Tibial artery (tissue), 4 donors: ENCODE results near the gene LHFPL6.

Experiments used
- DNase-seq, 2 donors: peaks; one replicate each; pipeline ENCODE4 v3.0.0-alpha.2; 2019
- H3K27ac ChIP-seq, 2 donors: fragments of 200-600 bp; sonication (generic) in 1 of 2; 1 replicate in 1 of 2; 2 replicates in 1 of 2; pipeline ENCODE4 v1.5.1; 2018 to 2019; ENCODE audit warnings: mild to moderate bottlenecking in 1 of 2
- H3K27me3 ChIP-seq, 2 donors: fragments of 200-600 bp; sonication (generic) in 1 of 2; one replicate each; pipeline versions ENCODE4 v1.5.1 to v1.6.0; 2016 to 2019
- H3K36me3 ChIP-seq, 3 donors: fragments of 200-600 bp; sonication (generic) in 2 of 3; one replicate each; pipeline ENCODE4 v1.5.1; 2016 to 2019; ENCODE audit warnings: mild to moderate bottlenecking in 2 of 3
- H3K4me1 ChIP-seq, 4 donors: fragments of 200-600 bp; sonication (generic) in 2 of 4; 1 replicate in 3 of 4; 2 replicates in 1 of 4; pipeline ENCODE4 v1.5.1; 2016 to 2019
- H3K4me3 ChIP-seq, 2 donors: fragments of 200-600 bp; sonication (generic) in 1 of 2; 1 replicate in 1 of 2; 2 replicates in 1 of 2; pipeline ENCODE4 v1.5.1; 2018 to 2019; ENCODE audit warnings: mild to moderate bottlenecking in 2 of 2
- H3K9me3 ChIP-seq, 3 donors: fragments of 200-600 bp; sonication (generic) in 1 of 3; one replicate each; pipeline ENCODE4 v1.5.1; 2016 to 2019
- intact Hi-C: fragments of 100-400 bp; cut with DNase I; formaldehyde crosslinking; loops from one replicate; pipeline ENCODE4 v1.15.0; 2023; ENCODE audit warnings: low total_unique reads
- TF ChIP-seq, protein P1 (sequence below), 2 experiments: fragments of 200-600 bp in 1 of 2; fragments of 450-650 bp in 1 of 2; IDR thresholded peaks; one replicate each; pipeline ENCODE4 v1.5.1; 2017 to 2019; ENCODE audit warnings: antibody characterized with exemption in 2 of 2, mild to moderate bottlenecking in 1 of 2, moderate library complexity in 1 of 2

LHFPL6 gene

GRCh38 chr13:39373145-39373544, 229.8 kb downstream of the LHFPL6 start:
- Histone ChIP-seq H3K9me3 (no peaks in the 10 kb centered on the region), H3K36me3 (no peaks in the 10 kb centered on the region), H3K27ac (peak overlapping the region; percentile 8 to 28), H3K27me3 (no peaks in the 10 kb centered on the region), H3K4me1 (peaks cover 0 to 92% (median 41%) of the 10 kb centered on the region in 4 donors), H3K4me3 (no peak overlapping the region)
- intact Hi-C loops: no loop called here
- TF ChIP-seq, protein P1, sequence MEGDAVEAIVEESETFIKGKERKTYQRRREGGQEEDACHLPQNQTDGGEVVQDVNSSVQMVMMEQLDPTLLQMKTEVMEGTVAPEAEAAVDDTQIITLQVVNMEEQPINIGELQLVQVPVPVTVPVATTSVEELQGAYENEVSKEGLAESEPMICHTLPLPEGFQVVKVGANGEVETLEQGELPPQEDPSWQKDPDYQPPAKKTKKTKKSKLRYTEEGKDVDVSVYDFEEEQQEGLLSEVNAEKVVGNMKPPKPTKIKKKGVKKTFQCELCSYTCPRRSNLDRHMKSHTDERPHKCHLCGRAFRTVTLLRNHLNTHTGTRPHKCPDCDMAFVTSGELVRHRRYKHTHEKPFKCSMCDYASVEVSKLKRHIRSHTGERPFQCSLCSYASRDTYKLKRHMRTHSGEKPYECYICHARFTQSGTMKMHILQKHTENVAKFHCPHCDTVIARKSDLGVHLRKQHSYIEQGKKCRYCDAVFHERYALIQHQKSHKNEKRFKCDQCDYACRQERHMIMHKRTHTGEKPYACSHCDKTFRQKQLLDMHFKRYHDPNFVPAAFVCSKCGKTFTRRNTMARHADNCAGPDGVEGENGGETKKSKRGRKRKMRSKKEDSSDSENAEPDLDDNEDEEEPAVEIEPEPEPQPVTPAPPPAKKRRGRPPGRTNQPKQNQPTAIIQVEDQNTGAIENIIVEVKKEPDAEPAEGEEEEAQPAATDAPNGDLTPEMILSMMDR (IDR thresholded peaks at IDR 0.05): no peak
- no peak for DNase-seq

- intact Hi-C loops: no loop called here
- Histone ChIP-seq H3K27me3 (no peaks in the 10 kb centered on the region), H3K27ac (peak overlapping the region in 1 of 2 donors; percentile 64), H3K36me3 (no peaks in the 10 kb centered on the region), H3K4me1 (peaks cover 0 to 90% (median 35%) of the 10 kb centered on the region in 4 donors), H3K9me3 (no peaks in the 10 kb centered on the region), H3K4me3 (no peak overlapping the region)
- DNase-seq: no peak
- TF ChIP-seq, protein P1 (IDR thresholded peaks at IDR 0.05): no peak
Observed at GRCh38 chr13:39371706-39372105, 231.3 kb downstream of the LHFPL6 start.

DNA sequence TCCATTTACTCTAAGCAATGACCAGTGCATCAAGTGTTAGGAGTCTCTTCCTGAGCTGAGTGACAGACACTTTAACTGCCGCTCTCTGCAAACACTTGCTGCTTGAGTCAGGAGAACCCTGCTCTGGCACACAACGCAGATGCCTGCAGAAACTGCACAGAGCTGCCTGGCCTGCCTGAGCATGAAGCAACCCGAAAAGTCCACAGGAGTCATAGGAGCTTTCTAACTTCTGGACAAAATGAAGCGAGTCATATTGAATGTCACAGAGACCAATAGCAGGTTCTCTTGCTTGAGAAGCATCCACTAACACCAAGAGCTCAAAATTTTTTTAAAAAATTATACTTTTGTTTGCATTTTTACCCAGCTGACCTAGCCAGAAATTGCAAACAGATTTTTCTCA, 232.4 kb downstream of the LHFPL6 start:
- Histone ChIP-seq H3K27ac (peak overlapping the region; percentile 57 to 64), H3K9me3 (no peaks in the 10 kb centered on the region), H3K4me3 (no peak overlapping the region), H3K4me1 (peaks cover 0 to 90% (median 33%) of the 10 kb centered on the region in 4 donors), H3K36me3 (no peaks in the 10 kb centered on the region), H3K27me3 (no peaks in the 10 kb centered on the region)
- intact Hi-C loops: no loop called here
- peak; percentile 48 to 84 for DNase-seq
- TF ChIP-seq, protein P1 (IDR thresholded peaks at IDR 0.05): no peak

DNA sequence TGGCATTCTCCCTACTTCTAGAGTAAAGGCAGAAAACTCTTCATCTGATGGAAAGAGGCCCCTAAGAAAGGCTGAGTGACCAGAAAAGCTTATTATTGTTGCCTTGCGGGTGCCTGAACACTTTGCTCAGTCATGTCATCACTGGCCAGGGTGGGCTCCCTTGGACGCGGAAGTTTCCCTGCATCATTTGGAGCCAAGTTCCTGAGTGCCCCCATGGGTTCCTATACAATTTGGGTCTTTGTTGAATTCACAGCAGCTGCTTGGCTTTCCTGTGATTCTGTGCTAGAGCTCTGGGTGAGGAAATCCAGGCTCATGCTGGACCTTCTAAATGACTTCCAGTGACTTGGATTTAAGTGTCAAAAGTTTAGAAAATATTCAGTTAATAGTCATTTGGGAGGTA, 232.9 kb downstream of the LHFPL6 start:
- Histone ChIP-seq H3K27ac (peak overlapping the region; percentile 51 to 64), H3K27me3 (no peaks in the 10 kb centered on the region), H3K4me3 (no peak overlapping the region), H3K4me1 (peaks cover 0 to 90% (median 31%) of the 10 kb centered on the region in 4 donors), H3K9me3 (no peaks in the 10 kb centered on the region), H3K36me3 (no peaks in the 10 kb centered on the region)
- DNase-seq: no peak
- intact Hi-C loops: no loop called here
- TF ChIP-seq, protein P1 (IDR thresholded peaks at IDR 0.05): no peak

DNA sequence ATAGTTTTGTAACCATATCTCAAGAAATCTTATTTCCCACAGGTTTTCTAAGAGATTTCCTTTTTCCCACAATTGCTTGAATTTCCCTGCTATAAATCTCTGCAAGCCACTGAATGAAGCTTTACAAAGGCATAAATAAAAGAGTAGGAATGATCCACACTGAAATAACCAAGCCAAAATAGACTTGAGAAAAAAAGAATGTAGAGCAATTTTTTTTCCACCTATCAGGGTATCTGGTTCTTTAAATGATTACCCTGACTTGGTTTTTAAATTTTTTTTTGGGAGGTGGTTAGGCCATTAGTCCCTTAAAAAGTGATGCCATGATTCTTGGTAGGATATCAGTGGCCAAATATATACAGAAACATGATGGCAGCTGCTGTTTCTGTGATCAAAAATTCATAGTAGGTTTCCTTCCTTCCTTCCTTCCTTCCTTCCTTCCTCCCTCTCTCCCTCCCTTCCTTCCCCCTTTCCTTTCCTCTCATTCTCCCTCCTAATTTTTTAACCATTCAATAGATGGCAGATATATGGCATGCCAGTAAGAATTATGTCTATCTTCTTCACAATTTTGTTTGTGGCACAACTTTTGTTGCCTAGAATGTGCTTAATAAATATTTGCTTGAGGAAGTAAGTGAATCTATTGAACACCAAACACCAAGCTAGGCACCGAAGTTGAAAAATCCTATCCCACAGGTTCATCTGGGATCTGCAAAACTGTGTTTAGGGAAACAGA, 233.7 kb downstream of the LHFPL6 start:
- DNase-seq: no peak
- TF ChIP-seq, protein P1 (IDR thresholded peaks at IDR 0.05): no peak
- Histone ChIP-seq H3K4me3 (no peak overlapping the region), H3K9me3 (no peaks in the 10 kb centered on the region), H3K27ac (peak overlapping the region; percentile 51 to 64), H3K4me1 (peaks cover 0 to 90% (median 31%) of the 10 kb centered on the region in 4 donors), H3K36me3 (no peaks in the 10 kb centered on the region), H3K27me3 (no peaks in the 10 kb centered on the region)
- intact Hi-C loops: no loop called here
